Prostate gland (tissue), 2 donors: ENCODE results near the gene TRAF7.
"Not testable (repeated sequence)": the region's sequence is repeated elsewhere in the genome, so short reads cannot be mapped to it uniquely, and the experiment has no call there.

Source experiments
- CTCF ChIP-seq, 4 experiments: fragments of 200-600 bp in 2 of 4; fragments of 450-650 bp in 2 of 4; sonication (generic) in 2 of 4; IDR thresholded peaks; 1 replicate in 3 of 4; 2 replicates in 1 of 4; pipeline ENCODE4 v1.5.1; 2016 to 2019; ENCODE audit warnings: antibody characterized with exemption in 4 of 4, mild to moderate bottlenecking in 2 of 4, moderate library complexity in 2 of 4
- POLR2A ChIP-seq: fragments of 450-650 bp; IDR thresholded peaks from one replicate; pipeline ENCODE4 v1.6.1; 2016; ENCODE audit warnings: antibody characterized with exemption, mild to moderate bottlenecking

- TF ChIP-seq CTCF (IDR thresholded peaks at IDR 0.05); POLR2A: not testable (repeated sequence)
Observed at GRCh38 chr16:2114225-2114624, 41.4 kb upstream of the TRAF7 start.
